ENCODE results near the gene SOHLH1. TPM values are rescaled to one million over a fixed set of nuclear protein-coding genes. Genes with fewer than 3 reads are reported as not detected.
A peak's percentile ranks its signal among the peaks of the same experiment; 100 is the strongest.

SOHLH1 gene
- total and polyA plus RNA-seq, 2 of the 4 experiments (the other 2 are of a cell fraction), result not detected

DNA sequence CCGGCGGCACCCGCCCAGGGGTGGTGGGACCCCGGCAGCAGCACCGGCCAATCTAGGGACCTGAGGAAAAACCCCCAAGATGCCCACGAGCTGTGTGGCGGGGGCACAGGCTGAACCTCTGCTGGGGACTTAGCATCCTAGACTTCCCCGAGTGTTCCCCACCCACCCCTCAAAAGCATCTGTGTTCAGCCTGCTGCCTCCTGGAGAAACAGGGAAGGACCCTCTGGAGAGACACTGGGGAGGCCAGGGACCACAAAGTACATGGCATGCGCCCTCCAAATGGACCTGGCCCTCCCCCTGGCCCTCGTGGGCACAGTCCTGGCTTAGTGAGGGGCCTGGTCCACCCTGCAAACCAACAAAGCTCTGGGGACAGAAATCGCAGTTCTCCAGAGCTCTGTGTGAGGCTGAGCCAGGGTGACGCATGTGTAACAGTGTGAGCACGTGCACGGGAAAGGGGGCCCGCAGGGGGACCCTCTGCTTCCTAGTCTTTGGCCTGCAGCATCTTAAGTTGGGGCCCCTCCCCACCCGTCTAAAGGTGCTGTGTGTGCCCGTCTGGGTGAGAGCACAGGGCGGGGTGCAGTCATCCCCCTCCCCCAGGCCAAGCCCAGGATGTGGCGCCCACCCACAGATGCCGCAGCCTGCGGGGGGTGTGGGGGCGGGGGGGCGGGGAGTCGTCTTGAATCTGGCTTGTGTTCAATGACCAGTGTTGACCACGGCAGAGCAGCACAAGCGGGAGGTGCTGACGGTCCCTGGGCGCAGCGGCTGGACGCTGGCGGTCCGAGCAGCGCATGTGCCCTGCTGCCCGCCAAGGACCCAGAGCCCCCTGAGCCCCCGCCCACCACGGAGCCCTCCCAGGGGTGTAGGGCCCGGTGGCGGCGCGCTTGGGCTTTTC is 2.0 kb upstream of the SOHLH1 start:
- CTCF ChIA-PET, result no interaction called here

More for the DNA sequence above, 2.0 kb upstream of the SOHLH1 start:
- TF ChIP-seq BHLHE40 (IDR thresholded peaks at IDR 0.05; ENCODE audit: low read depth, low read length), result peak; percentile 56; the same call in 1 of the 2 replicates
- no peak for TF ChIP-seq NFE2L2 (IDR thresholded peaks at IDR 0.05; ENCODE audit: low read depth, low read length)
- Histone ChIP-seq H3K4me2 (ENCODE audit: low read depth, low read length) (0 out of 2 replicates have a peak overlapping the region, but pooled peaks have one; percentile 32), H3K4ac (ENCODE audit: low read depth, low read length) (no peak overlapping the region), H2BK20ac (ENCODE audit: low read depth, low read length) (no peak overlapping the region), H3K79me1 (ENCODE audit: low read depth in 1 of 2, low read length in 2 of 2) (no peaks in the 10 kb centered on the region), H3K56ac (ENCODE audit: extremely low read depth, insufficient read depth, low read length) (no peak overlapping the region), H3K27me3 (ENCODE audit: control insufficient read depth, insufficient read depth, low read length) (peaks cover 18% of the 10 kb centered on the region; the same call in 1 of the 2 replicates), H2BK5ac (ENCODE audit: low read depth, low read length, poor library complexity, severe bottlenecking) (no peak overlapping the region), H3K36me3 (ENCODE audit: control insufficient read depth, insufficient read depth, low read length) (no peaks in the 10 kb centered on the region), H4K5ac (ENCODE audit: low read depth, low read length) (no peak overlapping the region), H2AFZ (replicated peaks; ENCODE audit: low read length, poor library complexity) (peak overlapping the region; percentile 86), H2AK9ac (replicated peaks; ENCODE audit: low read depth, low read length, poor library complexity) (peak overlapping the region; percentile 5), H4K91ac (ENCODE audit: insufficient read depth, low read depth, low read length) (no peak overlapping the region), H3K4me1 (ENCODE audit: control insufficient read depth, insufficient read depth, low read length) (peaks cover 1% of the 10 kb centered on the region; the same call in 1 of the 2 replicates), H3K9ac (ENCODE audit: low read depth, low read length) (no peak overlapping the region), H3K9me3 (ENCODE audit: control insufficient read depth, insufficient read depth, low read length) (no peaks in the 10 kb centered on the region), H3K14ac (replicated peaks; ENCODE audit: low read depth, low read length) (no peak overlapping the region), H2BK120ac (ENCODE audit: low read depth, low read length) (no peak overlapping the region), H3K9me1 (ENCODE audit: insufficient read depth, low read length) (no peaks in the 10 kb centered on the region), H4K20me1 (ENCODE audit: insufficient read depth, low read length) (no peaks in the 10 kb centered on the region), H2BK15ac (ENCODE audit: low read depth, low read length) (no peak overlapping the region), H3K18ac (ENCODE audit: low read depth, low read length) (no peak overlapping the region), H3K4me3 (ENCODE audit: insufficient read depth, low read depth, low read length) (no peak overlapping the region), H2AK5ac (ENCODE audit: low read depth, low read length) (no peak overlapping the region), H4K8ac (ENCODE audit: low read depth in 2 of 2, low read length in 2 of 2) (no peak overlapping the region), H3K23ac (ENCODE audit: low read depth, low read length) (no peak overlapping the region), H3K27ac (ENCODE audit: insufficient read depth, low read length) (no peak overlapping the region)
- POLR2A ChIA-PET (ENCODE audit: unreplicated experiment), result no interaction called here
- WGBS, 2 experiments (ENCODE audit: extremely low coverage in 2 of 2, insufficient read length in 1 of 2), result 31% methylated on average over 13 of the region's 40 CpGs; no CpG with 5 or more reads in 1 of the 2 experiments
- BruUV-seq (replicated peaks), result no TSS peak
- dilution Hi-C loops (cut with HindIII; ENCODE audit: low sequenced_read_pairs, unreplicated experiment) (no loop called here), in situ Hi-C loops (cut with MboI; ENCODE audit: low sequenced_read_pairs) (loop anchor here (10.0 kb wide), 1 partner anchor 423 kb away; no protein-coding TSS in a partner anchor), intact Hi-C loops (cut with micrococcal nuclease) (loop anchor here (5.0 kb wide), 1 partner anchor 261 kb away; the partner anchor contains the start of gene UBAC1)
- ATAC-seq (ENCODE audit: low read depth), result peak; percentile 42
- no peak for DNase-seq
